Measurements from ENCODE around the gene TJP3.

Gene TJP3

DNA sequence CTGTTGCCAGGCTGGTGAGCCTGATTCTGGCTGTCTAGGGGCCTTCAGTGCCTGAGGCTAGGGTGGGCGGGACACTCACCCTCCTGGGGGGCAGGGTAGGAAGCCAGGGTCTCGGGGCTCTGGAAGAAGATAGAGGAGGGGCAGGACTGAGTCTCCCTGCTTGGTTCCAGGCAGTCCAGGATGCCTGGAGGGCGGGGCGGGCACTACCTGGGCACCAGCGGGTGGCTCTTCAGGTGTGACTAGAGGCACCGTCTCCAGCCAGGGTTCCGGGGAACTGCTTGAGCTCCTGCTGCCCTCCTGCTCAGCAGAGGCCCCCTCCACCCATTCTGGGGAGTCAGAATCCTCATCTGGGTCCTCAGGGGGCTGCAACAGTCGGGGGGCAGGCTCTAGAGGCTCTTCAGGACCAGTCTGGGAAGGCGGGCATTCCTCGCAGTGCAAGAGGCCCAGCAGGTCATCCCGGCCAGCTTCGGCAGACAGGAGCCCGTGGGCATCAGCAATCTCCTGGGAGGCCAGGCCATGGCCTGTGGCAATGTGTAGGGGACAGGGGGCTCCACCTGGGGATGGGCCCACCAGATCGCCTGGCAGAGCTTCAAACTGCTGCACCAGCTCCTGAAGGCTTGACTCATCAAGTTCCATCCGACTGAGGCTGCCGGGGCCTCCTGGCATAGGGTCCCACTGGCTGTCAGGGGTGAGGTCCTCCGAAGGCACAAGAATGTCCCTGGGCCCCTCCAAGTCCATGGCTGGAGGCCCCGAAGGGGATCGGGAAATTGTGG, 51.5 kb downstream of the TJP3 start:
- DNase-seq (ENCODE audit: low spot score) = no peak
- Histone ChIP-seq H3K27ac (ENCODE audit: poor library complexity, severe bottlenecking) (no peak overlapping the region), H3K4me1 (ENCODE audit: insufficient read depth, poor library complexity, severe bottlenecking) (no peaks in the 10 kb centered on the region), H3K36me3 (ENCODE audit: low read depth) (peaks cover 11% of the 10 kb centered on the region), H3K4me3 (ENCODE audit: severe bottlenecking) (no peak overlapping the region), H3K27me3 (ENCODE audit: insufficient read depth, poor library complexity, severe bottlenecking) (no peaks in the 10 kb centered on the region), H3K9me3 (ENCODE audit: severe bottlenecking) (no peaks in the 10 kb centered on the region)
- TF ChIP-seq, protein P1, sequence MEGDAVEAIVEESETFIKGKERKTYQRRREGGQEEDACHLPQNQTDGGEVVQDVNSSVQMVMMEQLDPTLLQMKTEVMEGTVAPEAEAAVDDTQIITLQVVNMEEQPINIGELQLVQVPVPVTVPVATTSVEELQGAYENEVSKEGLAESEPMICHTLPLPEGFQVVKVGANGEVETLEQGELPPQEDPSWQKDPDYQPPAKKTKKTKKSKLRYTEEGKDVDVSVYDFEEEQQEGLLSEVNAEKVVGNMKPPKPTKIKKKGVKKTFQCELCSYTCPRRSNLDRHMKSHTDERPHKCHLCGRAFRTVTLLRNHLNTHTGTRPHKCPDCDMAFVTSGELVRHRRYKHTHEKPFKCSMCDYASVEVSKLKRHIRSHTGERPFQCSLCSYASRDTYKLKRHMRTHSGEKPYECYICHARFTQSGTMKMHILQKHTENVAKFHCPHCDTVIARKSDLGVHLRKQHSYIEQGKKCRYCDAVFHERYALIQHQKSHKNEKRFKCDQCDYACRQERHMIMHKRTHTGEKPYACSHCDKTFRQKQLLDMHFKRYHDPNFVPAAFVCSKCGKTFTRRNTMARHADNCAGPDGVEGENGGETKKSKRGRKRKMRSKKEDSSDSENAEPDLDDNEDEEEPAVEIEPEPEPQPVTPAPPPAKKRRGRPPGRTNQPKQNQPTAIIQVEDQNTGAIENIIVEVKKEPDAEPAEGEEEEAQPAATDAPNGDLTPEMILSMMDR (IDR thresholded peaks at IDR 0.05; ENCODE audit: poor library complexity, severe bottlenecking) = no peak
- ATAC-seq (ENCODE audit: low read depth) = no peak

DNA sequence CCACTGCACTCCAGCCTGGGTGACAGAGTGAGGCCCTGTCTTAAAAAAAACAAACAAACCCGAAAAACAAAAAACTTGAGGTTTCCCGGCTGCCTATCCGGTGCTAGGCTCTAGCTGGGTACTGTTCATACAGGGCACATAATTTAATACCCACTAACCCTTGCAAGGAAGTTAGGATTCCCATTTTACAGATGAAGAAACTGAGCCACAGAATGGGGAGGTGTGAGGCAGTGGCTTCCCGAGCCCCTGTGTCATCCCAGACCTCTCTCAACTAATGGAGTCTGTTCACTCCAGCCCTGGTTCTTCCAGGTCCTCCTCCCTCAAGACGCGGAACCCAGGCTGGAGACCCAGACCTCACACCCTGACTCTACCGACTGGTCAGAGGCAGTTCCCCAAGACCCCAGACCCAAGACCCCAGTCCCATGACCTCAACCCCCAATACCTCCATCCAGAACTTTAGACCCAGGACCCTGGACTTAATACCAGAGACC, 52.7 kb downstream of the TJP3 start:
- Histone ChIP-seq H3K36me3 (ENCODE audit: low read depth) (peaks cover 14% of the 10 kb centered on the region), H3K9me3 (ENCODE audit: severe bottlenecking) (no peaks in the 10 kb centered on the region), H3K4me1 (ENCODE audit: insufficient read depth, poor library complexity, severe bottlenecking) (no peaks in the 10 kb centered on the region), H3K4me3 (ENCODE audit: severe bottlenecking) (peak overlapping the region; percentile 88), H3K27me3 (ENCODE audit: insufficient read depth, poor library complexity, severe bottlenecking) (no peaks in the 10 kb centered on the region), H3K27ac (ENCODE audit: poor library complexity, severe bottlenecking) (peak overlapping the region; percentile 14)
- TF ChIP-seq, protein P1 (IDR thresholded peaks at IDR 0.05; ENCODE audit: poor library complexity, severe bottlenecking) = no peak
- ATAC-seq (ENCODE audit: low read depth) = no peak
- DNase-seq (ENCODE audit: low spot score) = no peak

DNA sequence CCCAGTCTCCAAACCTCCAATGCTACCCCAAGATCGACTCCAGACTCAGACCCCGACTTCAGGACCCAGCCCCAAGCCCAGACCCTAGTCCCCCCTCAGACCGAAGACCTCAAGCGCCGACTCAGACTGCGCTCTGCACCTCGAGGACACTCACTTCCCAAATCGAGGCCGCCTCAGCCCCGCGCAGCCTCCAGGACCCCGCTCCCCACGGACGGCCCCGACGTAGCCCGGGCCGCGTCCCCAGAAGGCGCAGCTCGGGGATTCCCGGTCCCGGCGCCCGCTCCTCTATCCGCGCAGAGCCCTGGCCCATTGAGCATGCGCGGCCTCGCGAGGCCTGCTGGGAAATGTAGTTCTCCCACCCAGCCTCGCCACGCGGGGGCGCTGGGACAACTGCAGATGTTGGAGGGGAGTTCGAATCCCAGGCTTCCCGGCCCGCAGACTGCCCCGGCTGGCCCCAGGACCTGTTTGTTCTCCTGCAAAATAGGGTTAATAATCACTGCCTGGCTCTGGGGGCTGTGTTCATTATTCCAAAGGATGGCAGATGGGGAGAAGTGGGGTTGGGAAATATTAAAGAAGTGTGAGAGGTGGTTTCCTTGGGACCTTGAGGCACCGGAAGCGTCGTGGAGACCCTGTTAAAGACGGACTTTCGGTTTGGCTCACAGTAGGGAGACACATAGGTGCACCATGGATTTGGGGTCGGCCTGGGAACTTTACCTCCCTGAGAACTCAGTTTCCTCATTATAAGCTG, 53.4 kb downstream of the TJP3 start, which contains the start of gene APBA3:
Gene APBA3 (minus strand): TSS at position 311 of the 748 bp plus-strand sequence. CDS start 1,428 bp downstream, outside the sequence.
- H3K4me3 ChIP-seq (ENCODE audit: severe bottlenecking) = peak within 1 kb of the TSS; percentile 88

DNA sequence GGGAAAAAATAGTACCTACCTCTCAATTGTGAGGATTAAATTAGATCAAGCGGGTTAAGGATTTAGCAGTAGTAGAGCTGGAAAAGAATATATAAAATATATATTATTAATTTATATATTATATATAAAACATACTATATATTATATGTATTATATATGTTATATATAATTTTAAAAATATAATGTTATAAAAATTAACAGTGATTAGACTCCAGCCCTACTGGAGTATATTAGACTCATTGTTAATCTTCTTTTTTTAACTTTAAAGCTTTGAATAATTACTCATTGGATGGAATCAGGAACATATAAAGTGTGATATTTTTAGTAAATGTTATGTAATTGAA, 53.9 kb downstream of the TJP3 start:
- peaks cover 18% of the 10 kb centered on the region for H3K36me3 ChIP-seq (ENCODE audit: low read depth)
- peak overlapping the region; percentile 69 for H3K4me3 ChIP-seq (ENCODE audit: severe bottlenecking)
- H3K4me1 ChIP-seq (ENCODE audit: insufficient read depth, poor library complexity, severe bottlenecking) = no peaks in the 10 kb centered on the region
- no peak for DNase-seq (ENCODE audit: low spot score)
- no peaks in the 10 kb centered on the region for H3K27me3 ChIP-seq (ENCODE audit: insufficient read depth, poor library complexity, severe bottlenecking)
- no peak for ATAC-seq (ENCODE audit: low read depth)
- no peaks in the 10 kb centered on the region for H3K9me3 ChIP-seq (ENCODE audit: severe bottlenecking)
- TF ChIP-seq, protein P1 (IDR thresholded peaks at IDR 0.05; ENCODE audit: poor library complexity, severe bottlenecking) = no peak
- H3K27ac ChIP-seq (ENCODE audit: poor library complexity, severe bottlenecking) = peak overlapping the region; percentile 76

More for the DNA sequence above, 53.4 kb downstream of the TJP3 start, which contains the start of gene APBA3:
- H3K9me3 ChIP-seq (ENCODE audit: severe bottlenecking) = no peaks in the 10 kb centered on the region
- peaks cover 18% of the 10 kb centered on the region for H3K36me3 ChIP-seq (ENCODE audit: low read depth)
- TF ChIP-seq, protein P1 (IDR thresholded peaks at IDR 0.05; ENCODE audit: poor library complexity, severe bottlenecking) = peak; percentile 77
- no peaks in the 10 kb centered on the region for H3K27me3 ChIP-seq (ENCODE audit: insufficient read depth, poor library complexity, severe bottlenecking)
- H3K27ac ChIP-seq (ENCODE audit: poor library complexity, severe bottlenecking) = peak within 1 kb of the TSS; percentile 76
- ATAC-seq (ENCODE audit: low read depth) = peak; percentile 50; the same call in 2 of the 3 replicates
- DNase-seq (ENCODE audit: low spot score) = no peak
- no peaks in the 10 kb centered on the region for H3K4me1 ChIP-seq (ENCODE audit: insufficient read depth, poor library complexity, severe bottlenecking)
